Right lobe of liver (tissue), 4 donors: Measurements from ENCODE around the gene STAT4.

Experiments
- CTCF ChIP-seq, 4 donors: fragments of 200-600 bp in 3 of 4; fragments of 450-650 bp in 1 of 4; IDR thresholded peaks; one replicate each; pipeline versions ENCODE4 v1.5.1 to v1.8.0; 2016 to 2022; ENCODE audit warnings: antibody characterized with exemption in 4 of 4, mild to moderate bottlenecking in 2 of 4
- POLR2A ChIP-seq: fragments of 450-650 bp; IDR thresholded peaks from one replicate; pipeline ENCODE4 v1.6.1; 2017; ENCODE audit warnings: antibody characterized with exemption, mild to moderate bottlenecking
- donor health status: DM: no; HTN: no; CAD: no.
- donor health status: DM: no; HTN: no; CAD: no.
- donor health status: DM: no; HTN: yes; CAD: no.

GRCh38 chr2:191029280-191029950, 121.4 kb downstream of the STAT4 start:
- TF ChIP-seq CTCF (IDR thresholded peaks at IDR 0.05) (no peak), POLR2A (no peak)
